HG02798 (cell line): ENCODE results near the gene TAPT1.
"Not testable (repeated sequence)": the region's sequence is repeated elsewhere in the genome, so short reads cannot be mapped to it uniquely, and the experiment has no call there.

Source experiments
- ATAC-seq: cut with Tn5 transposase; IDR thresholded peaks from one replicate; pipeline ENCODE4 v1.9.1; 2021; ENCODE audit warnings: mild to moderate bottlenecking; ENCODE audit not compliant: unreplicated experiment, poor library complexity

TAPT1 gene

GRCh38 chr4:16225863-16226815, at the start of gene TAPT1:
TSS of gene TAPT1 (minus strand) at chr4:16226471. CDS start at chr4:16226457, 14 bp downstream.
- ATAC-seq: peak; percentile 76

DNA sequence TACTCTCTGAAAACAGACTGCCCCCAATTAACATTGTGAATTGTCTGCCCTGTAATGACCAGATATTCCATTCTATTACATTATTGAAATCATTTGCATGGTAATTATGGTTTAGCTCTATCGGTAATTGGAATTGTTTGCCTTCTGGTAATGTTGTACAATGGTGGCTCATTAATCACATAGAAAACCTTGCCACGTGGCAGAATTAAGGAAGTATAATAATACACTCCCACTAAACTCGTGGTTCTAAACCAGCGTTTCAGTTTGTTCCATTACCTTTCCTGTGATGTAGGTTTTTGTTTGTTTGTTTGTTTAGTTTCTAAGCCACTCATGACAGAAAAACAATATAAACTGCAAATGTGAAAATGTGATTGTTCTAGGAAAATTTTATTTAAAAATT, 45.1 kb upstream of the TAPT1 start:
- no peak for ATAC-seq

GRCh38 chr4:16270454-16271328, 44.4 kb upstream of the TAPT1 start:
- ATAC-seq: no peak

DNA sequence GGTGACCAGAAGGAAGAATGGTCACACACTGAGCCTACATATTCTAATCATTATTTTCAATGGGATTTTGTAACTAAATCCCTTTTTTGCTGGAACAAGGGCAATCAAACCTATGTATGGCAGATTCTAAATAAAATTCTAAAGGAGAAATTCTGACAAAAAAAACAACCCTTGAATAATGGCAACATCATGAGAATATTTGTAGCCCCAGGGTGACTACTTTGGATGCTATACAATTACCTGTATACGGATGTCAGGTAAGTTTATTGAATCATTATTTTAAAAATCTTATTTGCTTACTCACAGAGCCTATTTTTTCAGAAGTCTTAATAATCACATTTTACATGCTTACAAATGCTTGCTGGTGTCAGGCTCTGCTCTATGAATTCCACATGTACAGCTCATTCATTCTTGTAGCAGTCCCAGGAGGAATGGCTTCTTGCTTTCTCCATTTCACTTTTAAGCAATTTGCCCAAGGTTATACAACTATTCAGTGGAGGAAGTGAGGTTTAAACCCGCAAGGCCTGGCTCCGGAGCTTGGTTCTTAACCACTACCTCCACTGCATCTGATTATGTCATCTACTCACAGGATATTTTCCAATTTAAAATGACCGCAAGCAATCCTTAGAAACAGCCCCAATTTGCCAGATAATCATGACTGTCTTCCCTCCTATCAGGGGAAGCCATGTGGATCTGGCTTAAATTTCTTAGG, 43.6 kb upstream of the TAPT1 start:
- ATAC-seq: not testable (repeated sequence)

- ATAC-seq: no peak
Measured at GRCh38 chr4:16269240-16269639, 43.0 kb upstream of the TAPT1 start.

GRCh38 chr4:16268290-16268689, 42.0 kb upstream of the TAPT1 start:
- no peak for ATAC-seq

DNA sequence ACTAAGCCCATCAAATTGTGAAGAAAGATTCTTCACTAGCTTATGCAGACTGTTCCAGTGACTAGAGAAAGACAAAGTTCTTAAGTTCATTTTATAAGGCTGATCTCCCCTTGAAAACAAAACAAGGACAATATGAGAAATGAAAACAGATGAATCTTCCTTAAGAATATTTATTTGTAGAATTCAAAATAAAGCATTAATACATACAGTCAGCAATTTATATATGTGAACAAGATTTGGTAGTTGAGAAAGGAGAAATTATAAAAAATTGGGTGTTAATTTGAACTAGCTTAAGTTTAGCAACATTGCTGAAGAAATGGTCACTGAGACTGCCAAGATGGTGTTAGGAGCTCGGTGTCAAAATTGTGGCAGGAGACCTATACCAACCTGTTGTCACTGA, 41.4 kb upstream of the TAPT1 start:
- ATAC-seq: no peak

DNA sequence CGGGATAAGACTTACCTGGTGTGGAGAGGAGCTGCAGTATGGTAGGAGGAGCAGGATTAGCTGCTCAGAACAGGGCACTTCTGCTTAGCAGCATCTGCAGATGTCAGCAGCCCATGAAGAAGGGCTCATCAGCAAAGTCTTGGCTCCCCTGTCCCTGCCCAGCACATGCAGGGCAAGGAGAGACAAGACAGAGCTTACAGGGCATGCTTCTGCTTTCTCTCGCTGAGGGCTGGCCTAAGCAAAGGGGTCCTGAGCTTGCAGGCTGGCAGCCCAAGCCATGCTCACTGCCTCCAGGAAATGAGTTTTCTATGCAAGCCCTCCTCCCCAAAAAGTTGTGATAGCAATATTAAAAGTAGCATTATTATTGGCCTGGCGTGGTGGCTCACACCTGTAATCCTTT, 39.5 kb upstream of the TAPT1 start:
- no peak for ATAC-seq

DNA sequence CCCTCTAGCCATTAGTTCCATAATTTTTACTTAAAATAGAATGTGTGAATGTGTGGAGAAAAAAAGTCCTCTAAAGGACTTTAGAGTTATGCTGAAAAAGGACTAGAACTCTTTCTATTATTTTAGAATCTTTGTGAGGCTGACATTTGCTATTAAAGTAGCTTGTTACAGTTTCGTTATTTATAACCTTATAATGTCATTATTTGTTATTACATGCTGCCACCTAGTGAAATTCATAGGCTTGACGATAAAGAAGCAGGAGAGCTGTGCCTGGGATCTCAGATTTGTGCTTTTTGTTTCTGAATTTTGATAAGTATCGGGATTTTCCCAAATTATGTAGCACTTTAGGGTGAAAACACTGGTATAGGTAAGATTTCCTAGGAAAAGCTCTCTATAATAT, 38.5 kb upstream of the TAPT1 start:
- ATAC-seq: no peak

DNA sequence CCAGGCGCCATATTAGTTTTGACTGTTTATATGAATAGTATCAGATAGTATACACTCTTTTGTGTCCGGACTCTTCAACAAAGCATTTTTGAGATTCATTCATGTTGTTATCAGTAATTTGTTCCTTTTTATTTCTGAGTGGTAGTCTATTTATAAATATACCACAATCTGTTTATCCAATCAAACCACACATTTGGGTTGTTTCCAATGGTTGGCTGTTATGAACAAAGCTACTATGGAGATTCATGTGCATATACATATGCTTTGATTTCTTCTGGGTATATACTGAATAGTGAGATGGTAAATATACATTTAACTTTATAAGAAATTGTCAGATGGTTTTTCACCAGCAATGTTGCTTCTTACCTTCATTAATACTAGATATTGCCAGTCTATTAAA, 36.8 kb upstream of the TAPT1 start:
- ATAC-seq: no peak

DNA sequence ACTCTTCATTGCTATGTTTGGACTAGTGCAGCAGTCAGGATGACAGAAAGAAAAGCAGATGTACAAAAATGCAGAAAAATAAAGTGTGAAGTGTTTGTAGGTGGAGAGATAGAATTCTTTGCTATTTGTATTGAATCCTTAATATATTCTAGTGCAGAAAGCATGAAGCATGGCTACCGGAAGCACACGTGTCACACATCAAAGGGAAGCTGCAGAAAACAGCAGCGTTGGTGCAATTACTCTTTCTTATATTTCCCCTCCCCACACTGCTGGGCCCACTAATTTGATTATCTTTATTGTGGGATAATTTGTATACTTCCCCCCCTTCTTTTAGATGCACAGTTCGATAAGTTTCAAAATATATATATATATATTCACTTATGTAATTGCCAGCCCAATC, 35.9 kb upstream of the TAPT1 start:
- ATAC-seq: no peak

DNA sequence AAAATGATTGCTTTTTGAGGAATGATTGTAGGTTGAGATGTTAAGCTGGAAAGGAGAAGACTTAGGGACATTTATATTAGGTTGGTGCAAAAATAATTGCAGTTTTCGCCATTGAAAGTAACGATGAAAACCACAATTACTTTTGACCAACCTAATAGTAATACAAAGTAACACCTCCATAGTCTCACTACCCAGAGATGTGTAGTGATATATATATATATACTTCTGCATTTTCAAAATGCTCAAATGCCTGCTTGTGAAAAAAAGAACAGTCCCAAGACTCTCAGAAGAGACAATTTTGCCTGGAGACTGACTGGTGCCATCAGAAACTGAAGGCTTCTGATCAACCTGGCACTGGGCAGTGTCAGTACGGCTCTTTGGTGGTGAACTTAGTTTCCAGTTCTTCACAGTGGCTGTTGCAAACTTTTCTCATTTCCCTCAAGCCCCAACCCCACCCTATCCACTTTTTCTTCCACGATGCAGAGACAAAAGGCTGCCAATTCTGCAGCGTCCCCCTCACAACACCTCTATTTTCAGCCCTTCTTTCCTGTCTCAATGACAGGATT, 35.1 kb upstream of the TAPT1 start:
- ATAC-seq: no peak

GRCh38 chr4:16259889-16260246, 33.6 kb upstream of the TAPT1 start:
- no peak for ATAC-seq

DNA sequence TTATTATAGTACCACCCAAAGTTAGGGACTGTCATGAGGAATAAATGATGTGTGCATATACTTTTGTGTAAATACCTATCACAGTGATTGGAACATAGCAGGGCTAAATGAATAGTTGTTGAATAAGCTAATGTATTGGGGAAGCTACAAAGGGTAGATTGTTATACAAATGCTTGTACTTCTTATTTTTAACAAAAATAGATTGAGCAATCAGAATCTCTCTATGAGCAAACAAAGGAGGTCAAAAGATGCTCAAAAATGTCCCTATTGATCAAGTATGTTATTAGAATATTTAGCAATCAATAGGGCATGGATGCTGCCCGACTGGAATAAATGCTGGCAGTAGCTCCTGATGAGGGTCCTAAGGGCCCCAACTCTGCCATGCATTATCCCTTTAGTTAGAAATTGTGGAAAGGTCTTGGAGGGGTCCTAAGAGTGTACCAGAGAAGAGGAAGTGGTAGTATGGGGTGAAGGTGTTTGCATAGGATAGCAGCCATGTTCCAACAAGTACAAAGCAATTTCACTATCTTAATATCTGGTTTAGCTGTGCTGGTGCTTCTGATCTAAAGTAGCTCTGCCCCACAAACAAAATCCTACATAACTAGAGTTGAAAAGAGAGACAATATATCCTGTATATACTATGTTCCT, 33.1 kb upstream of the TAPT1 start:
- ATAC-seq: no peak

GRCh38 chr4:16257611-16258010, 31.3 kb upstream of the TAPT1 start:
- no peak for ATAC-seq

DNA sequence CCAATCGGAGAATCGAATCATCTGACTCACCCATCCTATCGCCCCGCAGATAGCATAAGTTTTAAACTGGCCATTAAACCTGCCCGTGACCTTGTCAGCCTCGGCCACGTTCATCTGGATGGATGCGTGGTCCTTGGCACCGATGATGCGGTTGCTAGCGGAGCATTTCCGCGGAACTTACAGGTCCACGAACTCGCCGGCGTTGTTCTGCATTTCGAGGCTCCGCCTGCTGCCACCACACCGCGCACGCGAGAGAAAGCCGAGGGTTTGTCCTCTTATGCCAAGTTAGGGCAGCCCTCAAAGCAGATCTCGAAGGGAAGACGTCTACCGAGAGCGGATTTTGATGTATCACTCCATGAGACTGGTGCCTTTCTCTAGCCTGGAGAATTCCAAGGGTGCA, 30.1 kb upstream of the TAPT1 start:
- ATAC-seq: no peak

DNA sequence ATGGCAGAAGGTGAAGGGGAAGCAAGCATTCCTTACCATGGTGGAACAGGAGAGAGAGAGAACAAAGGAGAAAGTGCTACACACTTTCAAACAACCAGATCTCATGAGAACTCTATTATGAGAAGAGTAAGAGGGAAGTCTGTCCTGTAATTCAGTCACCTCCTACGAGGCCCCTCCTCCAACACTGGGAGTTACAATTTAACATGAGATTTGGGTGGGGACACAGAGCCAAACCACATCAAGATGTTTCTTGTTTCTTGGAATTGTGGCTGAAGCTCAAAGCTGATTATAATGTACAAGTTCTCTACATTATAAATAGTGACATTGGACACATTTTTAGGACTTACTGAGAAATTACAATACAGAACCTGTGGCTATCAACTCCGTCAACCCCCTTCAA, 29.5 kb upstream of the TAPT1 start:
- ATAC-seq: no peak

GRCh38 chr4:16253127-16253960, 27.1 kb upstream of the TAPT1 start:
- ATAC-seq: no peak
